ENCODE results near the gene SCARB1.

Gene SCARB1

DNA sequence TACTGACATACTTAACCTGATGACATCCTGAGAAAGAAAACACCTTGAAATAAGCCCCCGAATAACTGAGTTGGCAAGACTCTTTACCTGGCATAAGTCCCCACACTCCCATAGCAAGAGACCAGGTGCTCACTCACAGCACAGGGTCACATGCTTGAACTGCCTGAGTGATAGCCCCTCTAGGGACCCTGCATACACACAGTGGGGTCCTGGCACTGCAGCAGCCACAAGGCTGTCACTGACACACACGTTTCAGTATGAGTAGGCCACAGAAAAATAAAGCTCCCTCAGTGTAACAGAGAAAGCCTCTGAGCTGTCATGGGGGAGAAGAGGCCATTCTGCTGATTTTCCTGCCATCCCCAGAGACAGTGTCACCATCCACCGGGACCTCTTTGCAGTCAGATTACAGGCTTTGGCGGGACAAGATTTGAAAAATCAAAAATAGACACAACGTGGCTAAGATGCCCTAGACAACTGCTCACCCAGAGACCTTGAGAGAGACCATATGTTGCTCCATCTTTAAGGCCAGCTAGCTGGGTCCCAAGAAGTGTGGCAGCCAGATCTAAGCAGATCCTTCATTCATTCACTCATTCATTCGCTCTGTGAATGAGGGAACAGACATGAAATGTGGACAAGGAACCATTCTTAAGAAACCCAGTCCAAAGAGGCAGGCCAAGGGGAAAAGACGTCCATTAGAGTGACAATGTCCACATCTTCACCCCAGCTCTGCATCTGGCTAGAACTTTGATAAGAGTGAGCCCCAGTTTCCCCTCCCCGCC lies 1.6 kb downstream of the SCARB1 start:
- DNase-seq = no peak

DNA sequence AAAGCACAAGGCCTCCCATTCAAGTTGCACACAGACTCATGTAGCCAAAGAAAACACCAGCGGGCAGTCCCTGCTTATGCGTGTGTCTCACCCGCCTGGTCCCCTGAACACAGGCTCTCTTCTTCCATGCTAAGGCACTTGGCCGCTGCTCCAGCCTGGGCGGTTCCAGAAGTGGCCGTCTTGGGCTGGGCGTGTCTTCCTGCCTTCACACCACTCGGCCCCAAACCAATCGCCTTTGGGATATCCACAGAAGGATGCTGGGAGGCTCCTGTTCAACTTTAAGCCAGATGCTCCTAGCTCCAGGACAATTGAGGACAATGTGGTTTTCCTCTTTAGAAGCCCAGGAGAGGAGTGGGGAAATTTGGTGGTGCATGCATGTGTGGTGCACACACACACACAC lies 2.2 kb downstream of the SCARB1 start:
- no peak for DNase-seq

DNA sequence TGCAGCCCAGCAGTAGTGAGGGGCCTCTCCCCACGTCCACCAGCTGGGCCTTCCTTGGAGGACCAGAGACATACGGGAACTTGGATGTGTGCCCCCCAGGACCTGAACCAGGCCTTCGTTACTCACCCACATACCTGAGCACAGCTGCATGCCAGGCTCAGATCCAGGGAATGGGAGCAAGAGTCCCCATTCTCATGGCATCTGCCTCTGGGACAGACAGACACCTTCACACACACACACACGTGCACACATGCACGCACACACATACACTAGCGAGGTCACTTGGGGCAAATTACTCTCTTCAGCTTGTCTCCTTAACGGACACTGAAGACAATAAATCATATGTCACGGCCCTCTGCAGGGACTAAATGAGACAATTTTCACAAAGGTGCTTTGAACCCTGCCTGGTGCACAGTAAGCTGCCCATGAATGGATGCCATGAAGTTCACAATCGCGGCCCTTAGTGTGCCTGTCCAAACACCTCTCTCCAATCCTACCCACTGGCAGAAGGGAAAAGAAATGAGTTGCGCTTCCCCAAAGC lies 5.7 kb downstream of the SCARB1 start:
- no peak for DNase-seq

DNA sequence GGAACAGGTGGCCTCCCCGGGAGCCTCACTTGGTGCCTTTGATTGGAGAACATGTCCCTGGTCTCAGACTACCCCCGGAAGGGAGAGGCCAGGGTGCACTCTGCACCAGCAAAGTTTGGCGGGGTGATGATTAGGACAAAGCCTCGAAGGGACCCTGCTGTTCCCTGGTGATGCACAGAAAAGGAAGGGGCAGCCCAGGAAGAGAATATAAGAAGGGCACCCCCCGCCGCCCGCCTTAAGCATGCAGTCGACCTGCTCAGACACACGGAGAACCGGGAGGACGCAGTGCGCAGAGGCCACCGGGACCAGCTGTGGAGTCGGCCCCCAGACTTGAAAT lies 6.9 kb downstream of the SCARB1 start:
- no peak for DNase-seq

DNA sequence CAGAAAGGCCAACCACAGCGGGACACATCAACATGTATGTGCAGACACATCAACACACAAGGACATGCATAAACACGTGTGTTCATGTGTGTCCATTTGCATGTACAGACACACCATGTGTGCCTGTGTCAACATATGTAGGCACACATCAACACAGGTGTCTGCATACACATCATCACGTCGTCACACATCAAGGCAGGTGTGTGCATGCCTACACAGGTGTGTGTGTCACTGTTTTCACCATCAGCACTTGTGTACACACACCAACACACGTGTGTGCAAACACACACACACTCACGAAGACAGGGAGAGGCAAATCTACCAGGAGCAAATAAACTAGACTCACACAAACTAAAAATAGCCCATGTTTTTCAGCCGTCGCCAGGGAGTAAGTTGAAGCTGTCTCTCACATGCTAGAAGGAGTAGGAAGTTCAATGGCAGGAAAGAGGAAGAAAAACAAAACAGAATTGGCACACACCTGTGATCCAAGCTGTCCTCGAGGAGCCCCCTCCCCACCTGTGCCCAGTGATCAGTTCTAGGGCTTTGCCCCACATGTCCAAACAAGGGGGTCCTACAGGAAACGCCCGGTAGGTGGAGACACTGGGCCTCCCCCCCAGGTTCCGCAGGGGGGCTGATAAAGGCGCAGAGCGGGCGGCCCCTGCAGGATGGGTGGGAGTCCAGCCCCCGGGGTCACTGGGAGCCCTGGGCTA lies 7.4 kb downstream of the SCARB1 start:
- DNase-seq = no peak

DNA sequence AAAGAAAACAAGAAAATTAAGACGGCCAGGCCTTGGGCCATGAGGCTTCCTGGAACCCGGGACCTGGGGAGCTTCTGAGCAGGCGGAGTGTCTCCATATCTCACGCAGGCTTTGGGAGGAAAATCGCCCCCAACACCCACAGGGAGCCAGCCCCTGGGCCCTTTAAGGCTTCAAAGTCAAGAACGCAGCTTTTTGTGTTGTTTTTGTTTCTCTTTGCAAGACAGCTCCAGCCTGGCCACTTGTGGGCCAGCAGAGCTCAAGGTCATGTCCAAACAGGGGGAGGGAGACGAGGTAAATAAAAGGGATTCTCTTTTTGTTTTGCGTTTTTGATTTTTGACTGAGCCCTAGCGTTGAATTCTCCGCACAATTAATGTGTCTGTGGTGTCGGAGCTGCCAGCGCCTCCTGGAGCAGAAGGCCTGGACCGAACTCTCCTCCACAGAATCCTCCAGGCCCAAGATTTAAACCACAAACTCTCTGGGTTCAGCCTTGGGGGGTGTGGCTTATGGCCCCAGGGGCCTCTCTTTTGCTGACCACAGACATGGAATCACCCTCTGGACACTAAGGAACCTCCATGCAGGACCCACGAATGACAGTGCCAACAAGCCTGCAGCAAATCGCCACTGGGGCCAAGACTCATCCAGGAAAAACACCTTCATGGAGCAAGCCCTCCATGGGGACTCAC lies 8.2 kb downstream of the SCARB1 start:
- DNase-seq = no peak

DNA sequence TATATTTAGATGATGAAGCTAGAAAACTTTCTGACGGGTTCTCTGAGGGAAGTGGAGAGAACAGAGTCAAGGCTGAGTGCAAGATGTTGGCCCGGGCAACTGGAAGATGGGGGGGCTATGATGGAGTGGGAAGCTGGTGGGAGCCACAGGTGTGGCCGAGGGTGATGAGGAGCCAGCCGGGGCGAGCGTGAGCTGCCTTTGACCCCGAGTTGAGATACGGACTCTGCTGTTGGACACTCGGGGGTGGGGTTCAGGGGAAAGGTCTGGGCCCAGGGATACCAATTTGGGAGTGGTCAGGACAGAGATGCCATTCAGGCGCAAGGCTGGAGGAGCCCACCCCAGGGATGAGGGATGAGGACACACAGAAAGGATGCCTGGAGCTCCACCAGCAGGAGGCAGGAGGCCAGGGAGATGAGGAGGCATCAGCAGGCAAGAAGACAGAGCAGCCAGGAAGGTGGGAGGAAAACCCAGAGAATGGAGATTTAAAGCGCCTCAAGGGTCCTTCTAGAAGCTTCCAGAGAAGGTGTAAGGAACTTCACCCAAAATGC lies 9.0 kb downstream of the SCARB1 start:
- DNase-seq = no peak

DNA sequence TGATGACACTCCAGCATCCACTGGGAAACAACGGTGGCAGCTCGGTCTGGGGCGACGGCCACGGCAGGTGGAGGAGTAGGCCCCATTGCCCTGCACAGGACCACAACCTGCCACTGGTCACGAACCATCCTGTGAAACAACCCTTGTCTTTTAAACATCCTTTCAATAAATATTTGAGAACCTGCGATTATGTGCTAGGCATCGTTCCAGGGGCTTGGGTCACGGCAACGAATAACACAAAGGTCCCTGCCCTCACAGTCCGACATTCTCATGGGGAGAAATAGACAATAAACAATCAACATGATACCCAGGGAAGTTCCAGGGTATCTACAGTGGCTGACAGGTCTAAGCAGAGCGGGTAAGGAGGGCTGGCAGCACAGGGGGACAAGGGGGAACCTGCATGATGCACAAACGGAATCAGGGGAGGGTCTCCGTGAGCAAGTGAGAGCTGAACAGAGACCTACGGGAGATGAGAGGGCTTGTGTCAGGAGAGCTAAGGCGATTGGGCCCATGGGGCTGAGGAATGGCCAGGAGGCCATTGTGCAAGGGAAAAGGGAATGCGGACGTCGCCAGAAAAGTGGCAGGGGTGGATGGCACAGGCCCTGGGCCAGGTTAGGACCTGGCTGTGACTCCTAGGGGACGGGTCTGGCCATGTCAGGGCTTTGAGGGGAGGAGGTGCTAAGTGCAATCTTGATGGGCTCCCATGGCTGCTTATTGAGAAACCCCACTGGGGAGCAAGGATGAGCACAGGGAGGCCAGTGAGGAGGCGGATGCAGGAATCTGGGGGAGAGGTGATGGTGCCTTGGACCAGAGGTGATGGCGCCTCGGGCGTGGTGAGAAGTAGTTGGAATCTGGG lies 9.7 kb downstream of the SCARB1 start:
- DNase-seq = no peak

DNA sequence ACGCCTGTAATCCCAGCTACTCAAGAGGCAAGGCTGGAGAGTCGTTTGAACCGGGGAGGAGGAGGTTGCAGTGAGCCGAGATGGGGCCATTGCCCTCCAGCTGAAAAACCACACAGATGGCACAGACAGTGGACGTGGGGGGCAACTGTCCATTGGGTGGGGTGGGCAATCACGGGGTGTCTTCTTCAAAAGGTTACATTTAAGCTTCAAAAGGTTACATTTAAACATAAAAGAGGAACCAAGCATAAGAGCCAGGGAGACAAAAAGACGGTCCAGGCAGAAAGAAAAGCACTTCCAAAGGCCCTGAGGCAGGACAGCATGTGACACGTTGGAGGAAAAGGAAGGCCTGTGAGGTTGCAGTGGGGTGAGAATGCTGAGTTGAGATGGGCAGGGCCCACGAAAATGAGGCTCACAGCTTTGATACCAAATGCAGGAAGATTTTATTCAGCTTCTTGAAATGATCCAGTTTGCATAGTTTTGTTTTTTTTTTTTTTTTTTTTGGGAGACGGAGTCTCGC lies 10.7 kb downstream of the SCARB1 start:
- no peak for DNase-seq

DNA sequence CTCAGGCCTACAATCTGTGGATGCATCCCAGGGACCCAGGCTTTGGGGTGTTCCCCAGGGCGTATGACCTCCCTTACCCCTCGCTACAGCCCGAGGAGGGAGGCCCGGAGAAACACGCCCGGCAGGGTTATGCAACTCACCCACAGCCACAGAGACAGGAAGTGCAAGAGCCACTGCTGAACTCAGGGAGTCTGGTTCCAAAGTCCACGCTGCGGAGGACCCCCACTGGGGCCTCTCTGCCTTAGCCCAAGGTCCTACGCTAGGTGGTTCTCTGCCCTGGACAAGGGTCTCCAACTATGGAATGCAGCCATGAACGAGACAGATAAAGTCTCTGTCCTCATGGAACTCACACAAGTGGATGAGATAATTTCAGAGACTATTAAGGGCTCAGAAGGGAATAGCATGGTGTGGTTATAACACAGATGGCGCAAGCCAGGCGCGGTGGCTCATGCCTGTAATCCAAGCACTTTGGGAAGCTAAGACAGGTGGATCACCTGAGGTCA lies 11.3 kb downstream of the SCARB1 start:
- no peak for DNase-seq

DNA sequence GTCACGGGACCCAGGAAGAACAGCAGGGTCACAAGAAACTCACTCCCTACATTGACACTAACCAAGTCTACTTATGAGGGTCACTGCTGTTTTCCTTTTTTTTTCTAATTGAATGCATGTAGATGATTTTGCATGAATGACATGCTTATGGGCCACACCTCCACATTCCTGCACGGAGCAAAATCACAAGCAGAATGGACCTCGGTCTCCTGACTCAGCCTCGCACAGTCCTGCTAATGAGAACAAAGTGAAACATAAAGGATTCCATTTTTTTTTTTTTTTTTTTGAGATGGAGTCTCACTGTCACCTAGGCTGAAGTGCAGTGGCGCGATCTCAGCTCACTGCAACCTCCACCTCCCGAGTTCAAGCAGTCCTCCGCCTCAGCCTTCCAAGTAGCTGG lies 12.3 kb downstream of the SCARB1 start:
- no peak for DNase-seq

DNA sequence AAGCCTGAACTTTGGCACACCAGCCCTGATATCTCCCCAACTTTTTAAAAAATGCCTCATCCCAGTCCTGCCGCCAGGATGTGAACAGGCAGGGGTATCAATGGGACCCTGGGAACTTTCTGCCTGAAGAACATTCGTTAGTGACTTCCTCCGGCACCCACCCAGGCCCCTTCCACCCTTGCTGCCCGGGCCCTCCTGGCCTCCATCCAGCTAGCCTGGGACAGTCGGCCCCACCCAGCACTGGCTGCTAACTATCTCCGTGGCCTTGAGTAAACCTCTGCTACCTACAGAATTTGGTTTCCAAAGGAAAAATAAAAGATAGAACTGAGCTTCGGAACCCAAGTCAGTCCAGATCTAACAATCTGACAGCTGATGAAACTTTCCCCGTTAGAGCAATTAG lies 14.3 kb downstream of the SCARB1 start:
- no peak for DNase-seq

DNA sequence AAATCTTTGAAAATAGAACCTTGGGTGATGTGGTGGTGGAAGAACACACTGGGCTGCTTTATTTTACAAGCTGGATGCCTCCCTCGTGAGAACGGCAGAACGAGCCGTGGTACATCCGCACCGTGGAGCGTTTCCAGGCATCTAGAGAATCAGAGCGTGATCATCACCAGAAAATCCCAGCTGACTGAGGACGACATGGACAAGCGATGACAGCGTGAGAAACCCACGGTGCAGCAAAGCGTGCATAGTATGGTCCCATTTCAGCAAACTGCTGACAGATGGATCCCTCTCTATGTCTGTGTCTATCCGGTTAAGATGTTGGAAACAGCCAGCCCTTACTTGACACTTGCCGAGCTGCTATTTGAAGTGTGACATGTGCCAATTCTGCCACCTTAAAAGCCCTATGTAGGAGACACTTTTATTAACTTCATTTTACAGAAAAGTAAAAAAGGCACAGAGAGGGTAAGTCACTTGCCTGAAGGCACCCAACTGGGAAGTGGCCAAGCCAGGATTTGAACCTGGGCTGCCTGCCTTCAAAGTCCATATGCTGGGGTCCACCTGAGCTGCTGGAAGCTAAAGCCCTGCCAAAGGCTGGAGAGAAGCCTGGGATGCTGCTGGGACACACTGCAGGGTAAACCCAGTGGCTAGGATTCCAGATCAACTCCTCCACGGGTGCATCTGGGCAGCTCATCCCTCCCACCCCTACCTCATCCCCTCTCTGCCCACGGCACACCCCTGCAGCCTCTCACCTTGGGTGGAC lies 14.9 kb downstream of the SCARB1 start:
- no peak for DNase-seq

DNA sequence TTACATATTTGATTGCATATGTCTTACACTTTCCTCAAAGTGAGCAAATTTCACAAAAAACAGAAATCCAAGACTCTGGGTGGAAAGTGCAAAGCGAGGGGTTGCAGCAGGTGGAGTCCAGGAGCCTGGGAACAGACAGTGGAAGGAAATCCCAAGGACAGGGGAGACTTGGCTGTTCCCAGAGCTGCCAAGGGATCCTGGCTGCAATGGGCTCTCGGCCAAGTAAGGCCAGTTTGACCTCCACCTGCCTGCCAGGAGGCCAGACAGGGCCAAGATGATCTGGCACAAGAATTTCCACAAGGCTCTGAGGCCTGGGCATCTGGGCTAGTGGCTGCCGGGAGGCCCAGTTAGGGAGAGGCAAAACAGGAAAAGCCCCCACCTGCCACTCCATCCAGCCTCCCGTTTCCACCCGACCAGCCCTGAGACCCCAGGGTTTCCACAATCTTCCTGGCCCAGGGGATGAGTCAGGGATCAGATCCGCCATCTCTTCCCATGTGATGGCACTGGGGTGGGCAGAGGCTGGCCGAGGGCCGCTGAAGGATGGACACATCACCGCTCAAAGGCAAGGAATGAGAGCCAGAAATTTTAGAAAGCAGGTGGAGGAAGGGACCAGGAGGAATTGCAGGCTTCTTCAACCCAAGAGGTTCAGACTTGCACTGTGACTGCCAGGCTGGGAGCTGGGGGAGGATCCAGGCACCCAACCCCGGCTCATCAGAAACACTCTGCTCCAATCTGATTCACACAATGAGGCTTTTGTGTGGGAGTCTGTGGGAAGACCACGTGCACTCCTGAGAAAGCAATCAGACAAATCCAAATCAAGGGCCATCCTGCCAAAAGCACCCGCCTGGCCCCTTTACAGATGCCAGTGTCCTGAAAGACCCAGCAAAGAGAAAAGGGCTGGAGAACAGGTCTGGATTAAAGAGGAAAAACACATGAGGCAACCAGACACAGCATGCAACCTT lies 16.3 kb downstream of the SCARB1 start:
- no peak for DNase-seq

DNA sequence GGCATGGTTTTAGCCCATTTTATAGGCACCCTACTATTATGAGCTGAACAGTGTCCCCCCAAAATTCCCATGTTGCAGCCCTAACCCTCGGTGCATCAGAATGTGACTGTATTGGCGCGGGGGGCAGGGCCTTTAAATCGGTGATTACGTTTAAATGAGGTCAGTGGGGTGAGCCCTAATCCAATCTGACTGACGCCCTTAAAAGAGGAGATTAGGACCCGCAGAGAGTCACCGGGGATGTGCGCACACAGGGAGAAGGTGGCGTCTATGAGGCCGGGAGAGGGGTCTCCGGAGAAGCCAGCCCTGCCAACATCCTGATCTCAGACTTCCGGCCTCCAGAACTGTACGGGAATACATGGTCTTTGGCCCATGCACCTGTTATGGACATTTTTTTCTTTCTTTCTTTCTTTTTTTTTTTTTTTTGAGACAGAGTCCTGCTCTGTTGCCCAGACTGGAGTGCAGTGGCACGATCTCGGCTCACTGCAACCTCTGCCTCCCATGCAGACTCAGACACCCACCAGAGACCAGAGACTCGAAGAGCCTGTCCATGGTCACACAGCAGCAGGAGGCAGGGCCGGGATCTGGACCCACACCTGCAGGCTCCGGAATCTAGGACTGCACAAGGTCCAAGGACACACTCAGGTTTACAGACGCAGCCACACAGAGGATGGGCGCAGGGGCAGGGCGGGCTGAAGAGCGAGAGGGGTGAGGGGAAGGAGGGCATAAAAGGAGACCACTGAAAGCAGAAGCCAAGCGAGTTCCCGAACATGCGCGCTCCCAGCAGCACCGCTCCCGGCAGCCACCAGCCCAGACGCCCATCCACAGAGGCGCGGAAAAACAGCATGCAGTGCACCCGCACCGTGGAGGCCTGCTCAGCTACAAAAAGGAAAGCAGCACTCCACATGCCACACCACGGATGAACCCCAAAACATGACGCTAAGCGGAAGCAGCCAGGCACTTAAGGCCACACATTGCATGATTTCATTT lies 19.0 kb downstream of the SCARB1 start:
- no peak for DNase-seq

DNA sequence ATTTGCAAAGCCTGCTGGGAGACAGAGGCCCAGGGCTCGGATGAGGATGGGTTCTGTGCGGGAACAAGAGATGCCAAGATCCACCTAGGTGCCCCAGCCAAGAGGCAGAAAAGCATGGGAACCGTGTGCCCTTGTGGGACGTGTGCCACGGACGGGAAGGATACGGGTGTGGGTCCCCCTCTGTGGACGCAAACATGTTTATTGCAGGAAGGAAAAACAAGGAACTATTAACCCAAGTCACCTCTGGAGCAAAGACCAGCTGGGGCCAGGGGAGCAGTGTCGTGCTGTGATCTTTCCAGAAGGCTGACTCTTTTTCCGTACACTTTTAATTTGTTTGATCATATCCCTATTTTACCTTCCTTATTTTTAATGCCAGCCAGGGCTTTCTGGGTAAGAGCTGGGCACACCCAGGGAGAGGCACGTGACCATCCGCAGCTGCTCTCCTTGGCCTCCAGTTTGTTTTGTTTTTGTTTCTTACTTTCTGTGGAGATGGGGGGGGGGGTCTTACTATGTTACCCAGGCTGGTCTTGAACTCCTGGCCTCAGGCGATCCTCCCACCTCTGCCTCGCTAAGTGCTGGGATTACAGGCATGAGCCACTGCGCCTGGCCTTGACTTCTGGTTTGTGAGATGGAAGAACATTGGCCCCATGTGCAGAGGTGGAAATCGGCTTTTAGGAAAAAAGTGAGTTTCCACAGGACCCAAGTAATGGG lies 20.7 kb downstream of the SCARB1 start:
- no peak for DNase-seq

DNA sequence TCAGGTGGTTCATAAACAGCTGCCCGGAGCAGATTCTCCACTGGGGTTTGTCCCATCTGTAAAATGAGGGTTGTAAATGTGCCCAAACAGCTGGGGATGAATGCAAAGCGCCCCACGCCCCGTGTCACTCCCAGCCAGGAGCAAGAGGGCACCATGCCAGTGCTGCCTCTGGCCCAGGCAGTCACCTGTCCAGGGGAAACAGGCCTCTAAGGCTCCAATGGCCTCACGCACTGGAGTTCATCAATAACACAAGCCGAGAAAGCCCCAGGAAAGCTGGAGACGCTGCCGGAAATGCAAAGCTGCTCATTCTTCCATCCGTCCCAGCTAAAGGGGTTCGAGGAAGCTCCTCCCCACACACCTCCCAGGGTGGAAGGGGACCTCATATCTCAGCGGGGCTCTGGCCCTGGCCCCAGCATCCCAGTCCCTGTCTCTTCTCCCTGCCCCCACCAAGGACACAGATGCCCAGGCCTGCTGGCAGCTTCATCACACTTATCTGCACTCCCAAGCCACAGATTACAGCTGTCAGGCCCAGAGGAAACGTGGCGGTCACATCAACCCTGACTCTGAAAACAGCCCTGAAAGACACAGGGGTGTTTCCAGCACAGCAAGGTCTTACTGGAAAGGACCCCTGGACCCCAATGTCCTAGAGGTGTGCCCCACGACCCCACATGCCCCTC lies 21.5 kb downstream of the SCARB1 start:
- no peak for DNase-seq

DNA sequence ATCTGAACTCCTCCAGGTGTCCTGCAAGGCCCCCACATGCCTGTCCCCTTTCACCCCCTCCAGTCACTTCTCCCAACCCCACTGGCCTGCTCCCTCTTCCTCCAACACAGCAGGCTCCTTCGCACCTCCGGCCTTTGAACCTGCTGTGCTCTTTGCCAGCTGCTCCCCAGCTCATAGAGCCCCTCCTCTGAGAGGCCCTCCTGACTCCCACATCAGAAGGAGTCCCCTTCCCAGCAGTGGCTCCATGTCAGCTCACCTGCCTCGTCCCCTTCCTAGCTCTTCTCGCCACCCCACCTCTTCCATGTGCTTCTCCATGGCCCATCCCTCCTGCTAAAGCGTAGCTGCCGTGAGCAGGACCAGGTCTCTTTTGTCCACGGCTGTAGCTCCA lies 22.1 kb downstream of the SCARB1 start:
- no peak for DNase-seq

Measured in activated T-cell treated with anti-CD3 and anti-CD28 coated beads for 4 hours (primary cell).